HG02610 (cell line): Measurements from ENCODE around the gene TTC23.

ENCODE experiments used
- ATAC-seq: cut with Tn5 transposase; IDR thresholded peaks from one replicate; pipeline ENCODE4 v1.9.1; 2021; ENCODE audit warnings: mild to moderate bottlenecking, moderate library complexity; ENCODE audit not compliant: unreplicated experiment

Gene TTC23

DNA sequence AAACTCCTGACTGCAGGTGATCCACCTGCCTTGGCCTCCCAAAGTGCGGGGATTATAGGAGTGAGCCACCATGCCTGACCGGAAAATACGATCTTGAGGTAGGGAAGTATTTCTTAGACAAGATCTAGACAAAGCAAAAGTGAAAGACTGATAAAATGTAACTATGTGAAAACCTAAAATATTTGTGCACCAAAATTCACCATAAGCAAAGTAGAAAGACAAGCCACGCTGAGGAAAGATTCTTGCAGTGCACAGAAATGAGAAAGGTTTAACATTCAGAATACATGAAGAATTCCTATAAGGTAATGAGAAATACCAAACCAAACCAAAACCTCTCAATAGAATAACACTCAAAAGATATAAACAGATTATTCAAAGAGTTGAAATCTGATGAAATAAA lies 108.8 kb downstream of the TTC23 start:
- ATAC-seq: no peak

- no peak for ATAC-seq
Measured at GRCh38 chr15:99139276-99139675, 110.1 kb downstream of the TTC23 start.

GRCh38 chr15:99138491-99138982 lies 110.8 kb downstream of the TTC23 start:
- no peak for ATAC-seq

DNA sequence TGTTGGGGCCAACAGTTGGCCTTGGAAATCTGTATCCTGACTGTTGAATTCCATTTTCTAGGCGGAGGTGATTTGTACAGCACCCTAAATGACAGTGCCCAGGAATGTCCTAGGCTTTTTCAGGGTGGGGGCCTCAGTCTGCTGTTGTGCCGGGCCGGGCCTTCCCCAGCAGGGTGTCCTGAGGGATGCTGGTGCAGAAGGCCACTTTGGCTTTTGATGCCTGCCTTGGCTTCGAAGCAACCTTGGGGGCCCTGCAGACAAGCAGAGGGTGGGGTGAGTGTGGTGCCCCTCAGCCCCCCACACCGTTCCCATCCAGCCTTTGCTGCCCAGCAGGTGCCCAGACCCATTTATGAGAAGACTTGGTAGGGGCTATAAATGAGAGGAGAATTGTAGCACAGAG lies 111.5 kb downstream of the TTC23 start:
- ATAC-seq: no peak

GRCh38 chr15:99137111-99137546 lies 112.3 kb downstream of the TTC23 start:
- ATAC-seq: no peak

- peak; percentile 83 for ATAC-seq
Measured at GRCh38 chr15:99135194-99135593, 114.2 kb downstream of the TTC23 start.

GRCh38 chr15:99134317-99134821 lies 115.0 kb downstream of the TTC23 start:
- ATAC-seq: no peak

DNA sequence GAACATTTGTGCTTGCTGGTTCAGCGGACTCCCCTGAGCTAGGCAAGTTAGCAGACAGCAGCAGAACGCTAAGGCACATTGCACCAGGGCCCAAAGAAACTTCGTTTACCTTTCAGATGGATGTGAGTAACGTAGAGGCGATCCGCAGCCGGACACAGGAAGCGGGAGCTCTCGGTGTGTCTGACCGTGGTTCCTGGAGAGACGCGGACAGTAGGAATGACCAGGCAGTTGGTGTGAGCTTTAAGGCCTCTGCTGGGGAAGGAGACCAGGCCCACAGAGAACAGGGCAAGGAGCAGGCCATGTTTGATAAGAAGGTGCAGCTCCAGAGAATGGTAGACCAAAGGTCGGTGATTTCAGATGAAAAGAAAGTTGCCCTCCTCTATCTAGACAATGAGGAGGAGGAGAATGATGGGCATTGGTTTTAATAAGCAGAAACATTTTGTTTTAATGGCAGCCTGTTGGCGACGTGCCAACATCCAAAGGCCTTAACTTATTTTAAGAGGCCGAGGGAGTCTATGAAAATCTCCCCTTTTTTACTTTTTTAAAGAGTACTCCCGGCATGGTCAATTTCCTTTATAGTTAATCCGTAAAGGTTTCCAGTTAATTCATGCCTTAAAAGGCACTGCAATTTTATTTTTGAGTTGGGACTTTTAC lies 116.6 kb downstream of the TTC23 start:
- ATAC-seq: no peak

DNA sequence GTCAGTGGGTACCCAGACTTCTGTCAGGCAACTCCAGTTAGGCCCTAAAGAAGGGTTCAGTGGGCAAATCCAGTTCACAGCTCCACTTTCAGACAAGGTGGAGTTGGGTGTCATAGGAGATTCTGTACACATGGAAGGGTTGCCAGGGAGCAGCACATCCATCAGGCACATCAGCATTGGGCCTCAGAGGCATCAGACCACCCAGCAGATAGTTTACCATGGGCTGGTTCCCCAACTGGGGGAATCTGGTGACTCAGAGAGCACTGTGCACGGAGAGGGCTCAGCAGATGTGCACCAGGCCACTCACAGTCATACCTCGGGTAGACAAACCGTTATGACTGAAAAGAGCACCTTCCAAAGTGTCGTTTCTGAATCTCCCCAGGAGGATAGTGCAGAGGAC lies 117.3 kb downstream of the TTC23 start:
- no peak for ATAC-seq

GRCh38 chr15:99131441-99132023 lies 117.8 kb downstream of the TTC23 start:
- no peak for ATAC-seq

- ATAC-seq: no peak
Measured at GRCh38 chr15:99130765-99131440, 118.5 kb downstream of the TTC23 start.

DNA sequence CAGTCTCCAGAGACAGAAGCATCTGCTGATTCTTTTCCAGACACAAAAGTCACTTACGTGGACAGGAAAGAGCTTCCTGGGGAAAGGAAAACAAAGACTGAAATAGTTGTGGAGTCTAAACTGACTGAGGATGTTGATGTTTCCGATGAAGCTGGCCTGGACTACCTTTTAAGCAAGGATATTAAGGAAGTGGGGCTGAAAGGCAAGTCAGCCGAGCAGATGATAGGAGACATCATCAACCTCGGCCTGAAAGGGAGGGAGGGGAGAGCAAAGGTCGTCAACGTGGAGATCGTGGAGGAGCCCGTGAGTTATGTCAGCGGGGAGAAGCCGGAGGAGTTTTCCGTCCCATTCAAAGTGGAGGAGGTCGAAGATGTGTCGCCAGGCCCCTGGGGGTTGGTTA lies 119.1 kb downstream of the TTC23 start:
- ATAC-seq: no peak

- no peak for ATAC-seq
Measured at GRCh38 chr15:99129644-99130043, 119.7 kb downstream of the TTC23 start.

DNA sequence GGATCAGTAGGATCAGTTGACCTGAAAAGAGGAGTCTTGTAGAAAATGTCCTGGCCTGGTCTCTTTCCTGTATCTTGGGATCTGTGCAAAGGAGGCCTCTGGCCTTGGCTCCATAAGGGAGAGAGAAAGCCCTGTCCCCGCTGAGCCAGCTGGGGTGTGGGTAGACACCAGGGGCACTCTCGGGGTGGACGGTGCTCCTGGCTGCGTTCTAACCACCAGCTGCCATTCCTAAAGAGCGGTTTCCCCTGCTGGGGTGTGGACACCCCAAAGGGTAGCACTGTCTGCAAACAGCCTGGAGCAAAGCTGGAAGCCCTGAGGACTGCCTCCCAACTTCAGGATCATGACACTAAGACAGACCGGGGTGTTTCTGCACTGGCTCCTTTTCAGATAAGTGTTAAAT lies 121.0 kb downstream of the TTC23 start:
- ATAC-seq: no peak

GRCh38 chr15:99127773-99128172 lies 121.6 kb downstream of the TTC23 start:
- no peak for ATAC-seq

DNA sequence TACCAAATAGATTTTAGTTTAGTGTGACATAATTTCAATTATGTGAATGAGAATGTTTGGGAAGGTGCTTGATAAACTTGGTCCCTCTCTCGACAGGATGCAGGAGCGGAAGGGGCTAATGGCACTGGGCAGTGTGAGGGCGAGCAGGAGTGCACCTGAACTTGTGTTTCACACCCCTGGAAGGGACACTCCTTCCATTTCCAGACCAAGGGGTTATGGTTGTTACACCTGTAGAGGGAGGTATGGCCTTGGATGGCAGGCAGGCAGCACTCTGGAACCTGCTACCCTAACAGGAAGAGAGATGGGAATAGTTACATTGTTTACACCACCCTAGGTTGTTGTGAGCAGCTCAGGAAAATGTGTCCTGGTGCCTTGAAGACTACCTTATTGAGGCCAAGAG lies 122.5 kb downstream of the TTC23 start:
- ATAC-seq: no peak

GRCh38 chr15:99126131-99126588 lies 123.2 kb downstream of the TTC23 start:
- no peak for ATAC-seq

GRCh38 chr15:99125061-99125891 lies 124.1 kb downstream of the TTC23 start:
- ATAC-seq: no peak

- ATAC-seq: no peak
Measured at GRCh38 chr15:99124641-99125040, 124.7 kb downstream of the TTC23 start.

DNA sequence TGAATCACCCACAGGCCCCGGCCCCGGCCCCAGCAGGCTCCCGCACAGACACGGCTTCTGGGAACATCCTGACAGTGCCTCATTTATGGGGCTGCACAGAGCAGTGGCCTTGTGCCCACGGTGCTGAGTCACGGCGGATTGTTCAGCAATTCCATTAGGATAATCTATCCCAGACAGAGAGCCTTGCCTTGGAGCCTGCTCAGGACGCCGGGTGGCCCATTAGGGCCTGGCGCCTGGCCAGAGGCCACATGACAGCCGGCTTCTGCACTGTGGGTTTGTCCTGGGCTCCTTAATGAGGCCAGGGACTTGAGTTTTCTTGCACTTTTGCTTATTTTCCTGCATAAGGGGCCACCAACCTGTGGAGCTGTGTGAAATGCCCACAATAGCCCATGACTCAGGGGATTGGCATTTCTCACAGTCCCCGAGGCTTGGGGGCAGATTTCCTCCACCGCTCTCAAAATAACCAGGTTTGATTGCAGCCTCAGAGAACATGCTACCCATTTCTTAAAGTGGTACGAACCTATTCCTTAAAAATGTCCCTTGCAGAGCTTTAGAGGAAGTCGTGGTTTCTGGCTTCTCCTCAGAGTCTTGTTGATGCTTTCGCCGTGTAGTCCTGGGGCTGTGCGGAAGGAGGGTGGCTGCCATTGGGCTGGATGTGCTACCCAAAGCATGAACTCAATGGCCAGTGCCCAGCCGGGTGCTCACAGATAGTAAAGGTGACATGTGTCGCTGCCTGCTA lies 125.5 kb downstream of the TTC23 start:
- ATAC-seq: no peak
